GM15510 (cell line): Measurements from ENCODE around the gene TWIST2.

Experiments
- POLR2A ChIP-seq: IDR thresholded peaks from 3 replicates; pipeline ENCODE4 v1.6.1; 2011; ENCODE audit warnings: borderline replicate concordance; ENCODE audit not compliant: insufficient read length; ENCODE audit errors: extremely low read depth

The TWIST2 gene

DNA sequence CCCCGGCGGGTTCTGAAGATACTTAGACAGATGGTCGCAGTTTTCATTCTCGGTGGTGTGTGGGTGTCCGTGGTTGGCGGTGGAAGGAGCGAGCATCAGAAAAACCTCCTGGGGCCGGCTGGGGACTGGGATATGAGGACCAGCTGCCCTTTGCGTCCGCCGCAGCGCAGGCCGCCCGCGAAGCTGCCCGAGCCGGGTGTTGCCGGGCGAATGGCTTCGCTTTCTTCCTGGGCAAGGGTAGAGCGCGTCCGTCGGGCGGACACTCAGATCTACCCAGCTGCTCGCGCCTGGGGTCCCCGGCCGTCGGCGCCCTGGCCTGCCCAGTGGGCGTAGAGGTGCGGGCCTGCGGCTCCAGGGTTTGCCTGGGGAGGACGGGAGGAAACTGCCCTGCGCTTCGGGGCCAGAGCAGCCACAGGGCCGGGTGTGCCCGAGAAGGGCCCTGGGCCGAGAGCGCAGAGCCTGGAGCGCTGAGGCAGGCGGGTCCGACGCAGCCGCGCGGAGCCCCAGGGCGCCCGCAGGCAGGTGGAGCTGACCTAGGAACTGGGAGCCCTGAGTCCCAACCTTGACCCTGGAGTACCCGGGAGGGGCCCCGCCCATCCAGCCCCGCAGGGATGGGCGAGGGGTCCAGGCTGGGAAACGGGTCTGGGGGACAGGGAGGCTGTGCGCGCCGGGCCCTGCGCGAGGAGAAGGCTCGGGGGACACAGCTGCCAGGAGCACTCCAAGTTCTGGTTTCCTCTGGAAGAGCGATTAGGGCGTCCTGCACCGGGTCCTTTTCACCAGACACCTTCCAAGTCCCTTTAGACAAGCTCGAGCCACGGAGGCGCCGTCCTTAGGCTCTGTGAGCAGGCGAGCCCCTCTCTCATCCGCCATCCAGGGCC, 1.3 kb downstream of the TWIST2 start:
- no peak for TF ChIP-seq POLR2A

DNA sequence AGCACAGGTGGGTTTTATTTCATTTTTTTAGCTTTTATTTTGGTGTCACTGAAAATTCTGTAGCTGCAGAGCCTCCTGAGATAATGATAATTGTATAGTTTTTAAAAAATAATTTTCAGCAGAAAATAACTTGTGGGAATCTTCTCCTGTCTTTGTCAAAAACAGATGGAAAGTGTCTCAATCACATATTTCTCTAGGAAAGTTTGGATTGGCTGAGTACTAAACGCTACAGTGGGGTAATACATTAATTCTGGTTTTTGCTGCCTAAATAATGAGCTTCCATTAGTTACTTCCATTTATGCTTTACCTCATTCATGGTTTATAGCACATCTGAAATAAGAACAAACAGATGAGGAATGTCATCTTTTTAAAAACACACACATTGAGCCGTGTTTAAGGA, 2.2 kb downstream of the TWIST2 start:
- no peak for TF ChIP-seq POLR2A

DNA sequence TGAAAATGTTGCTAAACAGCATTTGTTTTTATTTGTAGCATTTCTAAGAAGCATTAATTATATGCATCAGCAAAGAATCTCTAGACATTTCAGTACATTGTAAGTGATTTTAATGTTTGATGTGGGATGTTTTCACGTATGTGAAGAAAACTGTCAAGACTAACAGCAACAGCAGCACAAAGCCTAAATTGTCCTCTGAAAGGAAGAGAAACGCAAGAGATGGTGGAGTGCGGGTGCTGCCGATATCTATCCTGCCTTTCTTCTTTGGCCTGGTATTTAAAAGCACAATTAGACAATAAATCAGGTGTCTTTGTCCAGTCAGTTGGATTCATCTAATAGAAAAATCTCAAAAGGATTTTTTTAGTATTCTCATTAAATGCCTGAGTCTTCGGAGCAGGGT, 3.1 kb downstream of the TWIST2 start:
- TF ChIP-seq POLR2A: no peak

DNA sequence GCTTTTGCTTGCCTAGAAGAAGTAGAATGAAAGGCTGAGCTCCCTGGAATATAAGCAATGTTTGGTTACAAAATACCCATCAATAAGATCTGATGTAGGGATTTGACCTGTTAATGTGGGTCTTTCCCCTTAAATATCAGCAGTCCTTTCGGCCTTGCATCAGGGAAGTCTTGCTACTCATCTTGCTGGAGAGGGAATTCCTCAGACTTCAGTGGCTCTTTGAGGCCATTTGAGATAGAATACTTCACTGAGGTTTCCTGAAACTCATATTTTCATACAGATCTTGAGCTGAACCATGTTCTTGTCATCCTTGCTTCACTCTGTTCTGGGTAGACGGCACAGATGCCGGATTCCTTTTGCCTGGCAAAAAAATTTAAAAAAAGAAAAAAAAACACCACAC, 3.9 kb downstream of the TWIST2 start:
- TF ChIP-seq POLR2A: no peak

DNA sequence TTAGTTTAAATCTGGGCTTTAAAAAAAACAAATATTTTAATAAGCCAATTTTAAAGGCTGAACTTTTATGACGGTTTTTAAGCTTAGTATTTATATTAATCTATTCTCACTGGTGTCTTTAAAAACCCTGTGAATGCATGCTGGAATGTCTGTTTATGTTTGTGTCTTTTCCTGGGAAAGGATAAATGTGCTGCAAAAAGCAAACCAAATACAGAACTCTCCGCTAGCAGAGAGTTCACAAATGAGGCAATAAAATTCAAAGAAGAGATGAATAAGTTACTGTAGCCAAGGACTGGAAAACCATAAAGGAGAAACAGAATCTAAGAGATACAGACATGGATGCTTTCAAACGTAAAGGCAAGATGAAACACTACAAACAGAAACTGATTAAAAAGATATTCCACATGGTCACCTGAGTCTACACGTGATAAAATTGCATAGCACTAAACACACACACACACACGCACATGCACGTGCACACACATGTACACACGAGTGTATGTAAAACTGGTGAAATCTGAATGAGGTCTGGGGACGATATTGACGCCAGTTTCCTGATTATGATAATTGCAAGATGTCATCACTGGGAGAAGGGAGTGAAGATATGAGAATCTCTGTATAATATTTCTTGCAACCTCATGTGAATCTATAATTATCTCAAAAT, 4.5 kb downstream of the TWIST2 start:
- no peak for TF ChIP-seq POLR2A

DNA sequence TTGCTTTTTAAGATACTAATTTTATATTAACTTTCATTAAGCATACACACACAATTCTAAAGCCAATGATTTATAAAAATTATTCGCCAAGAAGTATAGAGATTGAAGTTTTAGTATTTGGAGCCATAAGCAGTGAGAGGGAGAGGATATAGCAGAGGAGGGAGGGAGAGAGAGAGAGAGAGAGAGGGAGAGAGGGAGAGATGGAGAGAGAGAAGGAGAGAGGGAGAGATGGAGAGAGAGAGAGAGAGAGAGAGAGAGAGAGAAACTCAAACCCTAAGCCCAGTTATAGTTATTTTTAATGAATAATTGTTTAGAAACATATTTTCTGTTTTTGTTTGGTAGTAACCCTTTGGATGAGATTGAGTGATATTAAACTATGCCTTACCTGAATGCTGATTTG, 5.3 kb downstream of the TWIST2 start:
- no peak for TF ChIP-seq POLR2A

DNA sequence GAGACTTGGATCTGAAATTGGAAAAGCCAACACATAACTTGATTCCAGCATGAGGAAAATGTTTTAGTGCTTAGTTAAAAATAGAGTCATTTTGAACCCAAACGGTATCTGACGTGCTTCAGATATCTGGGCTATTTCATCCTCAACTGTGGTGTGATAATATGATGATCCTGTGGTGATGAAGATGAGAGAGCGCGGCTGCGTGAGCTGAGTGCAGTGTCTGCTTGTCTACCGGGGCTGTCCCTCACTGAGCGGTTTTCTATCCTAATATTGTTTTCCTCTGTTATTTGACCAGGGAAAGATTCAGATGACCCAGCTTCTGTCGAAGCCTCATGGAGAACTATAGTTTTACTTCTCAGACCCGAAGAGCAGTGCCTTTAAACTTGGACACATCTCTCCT, 5.8 kb downstream of the TWIST2 start:
- no peak for TF ChIP-seq POLR2A

DNA sequence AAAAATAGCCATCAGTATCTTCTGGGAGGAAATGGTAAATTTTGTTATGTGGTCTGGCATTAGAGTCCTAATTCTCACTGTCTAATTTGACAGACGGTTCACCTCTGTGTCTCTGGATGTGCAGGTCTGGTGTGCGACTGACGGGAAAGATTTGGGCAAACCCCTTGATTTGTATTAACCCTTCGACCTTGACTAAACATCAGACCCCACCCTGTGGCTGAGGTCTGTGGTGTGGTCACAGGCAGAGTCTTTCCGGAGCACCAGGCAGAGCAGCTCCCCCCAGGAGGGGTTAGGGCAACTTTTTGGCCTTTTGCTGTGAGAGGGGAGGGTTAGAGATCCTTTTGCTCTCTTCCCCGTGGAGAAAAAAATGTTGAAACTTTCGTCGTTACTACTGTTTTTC, 6.4 kb downstream of the TWIST2 start:
- TF ChIP-seq POLR2A: no peak

DNA sequence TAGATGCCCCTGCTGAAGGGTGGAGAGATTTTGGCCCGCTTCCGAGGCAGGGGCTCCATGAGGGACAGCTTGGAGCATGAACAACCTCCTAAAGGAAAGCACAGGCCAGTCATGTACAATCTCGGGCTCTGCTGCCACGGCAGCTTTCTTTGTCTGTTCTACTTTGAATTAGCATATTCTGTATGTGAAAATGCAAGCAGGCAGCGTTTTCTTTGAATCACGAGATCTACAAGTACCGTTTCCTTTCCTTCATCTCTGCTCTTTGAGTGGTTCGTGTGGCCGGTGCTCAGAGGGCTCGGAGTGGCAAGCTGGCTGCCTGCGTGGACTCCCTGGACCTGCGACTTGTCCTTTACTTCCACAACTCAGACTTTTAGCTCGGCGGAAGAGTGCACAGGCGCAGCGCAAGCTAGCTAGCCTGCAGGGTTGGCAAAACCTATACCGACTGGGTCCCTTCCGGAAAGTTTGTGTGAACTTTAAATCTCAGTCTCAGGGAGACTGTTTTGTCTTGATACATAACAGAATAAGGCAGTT, 6.9 kb downstream of the TWIST2 start:
- TF ChIP-seq POLR2A: no peak

DNA sequence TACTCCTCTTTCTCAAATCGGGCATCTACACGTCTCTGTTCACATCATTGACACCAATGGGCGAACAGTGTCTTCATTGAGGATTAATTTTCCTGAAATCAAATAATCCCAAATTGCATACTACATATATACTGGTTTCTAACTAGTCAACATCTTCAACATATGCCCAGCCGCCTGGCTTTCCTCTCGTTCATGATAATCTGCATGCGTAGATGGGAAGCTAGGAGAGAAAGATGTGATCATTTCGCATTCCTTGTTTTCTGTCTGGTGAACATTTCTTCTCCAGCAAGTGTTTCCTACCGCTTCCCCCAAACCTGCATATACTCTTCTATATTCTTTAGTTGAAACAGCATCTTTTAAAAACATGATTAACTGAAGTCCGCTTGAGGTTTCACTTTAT, 7.4 kb downstream of the TWIST2 start:
- TF ChIP-seq POLR2A: no peak

DNA sequence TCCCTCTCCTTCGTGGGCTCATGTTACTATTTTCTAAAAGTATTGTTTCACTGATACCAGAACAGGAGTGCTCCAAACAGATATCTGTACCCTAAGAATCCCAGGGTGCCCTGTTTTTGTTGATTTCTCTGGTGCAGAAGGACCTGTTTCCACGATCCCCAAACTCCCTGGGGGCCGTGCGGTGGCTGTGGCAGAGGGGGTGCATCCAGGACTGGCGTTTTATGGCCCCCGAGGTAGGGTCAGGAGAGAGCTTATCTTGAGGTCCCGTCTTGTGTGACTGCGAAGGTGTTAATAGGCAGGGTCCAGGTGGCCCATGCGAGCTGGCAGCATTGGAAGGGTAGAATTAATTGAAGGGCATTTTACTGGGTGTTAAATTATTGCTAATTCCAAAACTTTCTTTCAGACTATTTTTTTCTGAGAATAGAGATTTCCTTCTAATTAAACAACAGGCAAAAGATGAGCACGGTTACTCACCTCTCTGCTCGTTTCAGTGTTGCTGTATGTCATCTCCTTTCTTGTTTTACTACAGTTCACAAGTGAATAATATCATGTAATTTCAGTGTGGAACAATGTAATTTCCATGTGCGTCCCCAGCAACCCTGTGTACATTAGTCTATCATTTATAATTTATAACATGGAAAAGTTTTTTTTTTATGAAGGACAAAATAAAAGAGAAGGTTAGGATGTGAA, 8.2 kb downstream of the TWIST2 start:
- TF ChIP-seq POLR2A: no peak

DNA sequence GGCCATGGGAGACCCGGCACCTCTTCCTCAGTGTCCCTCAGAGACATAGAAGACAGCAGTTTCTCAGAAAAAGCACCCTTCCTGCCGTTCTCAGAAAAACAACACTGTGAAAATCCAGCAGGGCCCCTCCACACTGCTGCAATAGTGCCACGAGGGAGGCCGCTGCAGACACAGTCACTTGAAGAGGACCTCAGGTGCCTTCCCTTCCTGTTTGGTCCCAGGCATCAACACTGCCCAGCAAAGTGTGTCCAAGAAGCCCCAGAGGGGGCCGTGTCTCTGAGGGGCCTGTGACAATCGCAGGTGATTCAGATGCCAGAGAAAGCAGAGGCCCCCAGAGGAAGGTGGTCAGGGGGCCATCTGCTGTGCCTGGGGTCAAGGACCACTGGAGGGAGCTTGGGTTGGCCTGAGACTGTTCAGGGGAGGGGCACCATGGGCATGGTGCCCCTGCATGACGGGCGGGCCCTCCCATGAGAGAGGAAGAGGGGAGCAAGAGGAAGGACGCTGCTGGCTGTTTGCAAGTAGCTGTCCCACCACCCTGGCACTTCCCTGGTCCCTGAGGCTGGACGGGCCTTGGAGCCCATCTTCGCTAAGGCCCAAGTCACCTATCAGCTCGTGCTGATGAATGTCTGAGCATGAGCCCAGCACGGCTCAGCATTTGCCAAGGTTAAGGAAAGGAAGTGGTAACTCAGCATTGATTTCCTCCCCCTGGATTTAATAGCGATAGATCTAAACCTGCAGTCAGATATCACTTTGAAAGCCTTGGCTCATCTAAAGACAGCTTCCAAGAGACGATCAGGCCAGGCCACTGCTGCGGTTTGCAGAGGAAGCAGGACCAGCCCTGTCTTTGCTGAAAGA, 9.1 kb downstream of the TWIST2 start:
- no peak for TF ChIP-seq POLR2A

DNA sequence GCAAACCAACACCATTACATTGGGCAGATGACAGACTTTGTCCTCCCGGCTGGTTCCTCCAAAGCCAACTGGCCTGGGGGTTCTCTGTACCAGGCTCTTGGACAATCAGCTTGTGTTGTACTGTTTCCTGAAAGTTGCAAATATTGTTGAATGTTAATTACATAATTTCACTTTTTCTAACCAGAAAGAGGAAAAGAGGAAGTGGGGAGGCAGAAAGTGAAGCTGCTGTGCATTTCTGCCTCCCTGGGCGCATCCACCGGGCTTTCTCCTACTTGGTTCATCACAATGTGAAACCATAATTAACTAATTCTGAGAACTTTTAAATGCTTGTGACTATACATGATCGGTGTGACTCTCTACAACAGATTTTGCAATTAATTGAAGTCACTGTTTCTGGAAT, 10.1 kb downstream of the TWIST2 start:
- TF ChIP-seq POLR2A: no peak

DNA sequence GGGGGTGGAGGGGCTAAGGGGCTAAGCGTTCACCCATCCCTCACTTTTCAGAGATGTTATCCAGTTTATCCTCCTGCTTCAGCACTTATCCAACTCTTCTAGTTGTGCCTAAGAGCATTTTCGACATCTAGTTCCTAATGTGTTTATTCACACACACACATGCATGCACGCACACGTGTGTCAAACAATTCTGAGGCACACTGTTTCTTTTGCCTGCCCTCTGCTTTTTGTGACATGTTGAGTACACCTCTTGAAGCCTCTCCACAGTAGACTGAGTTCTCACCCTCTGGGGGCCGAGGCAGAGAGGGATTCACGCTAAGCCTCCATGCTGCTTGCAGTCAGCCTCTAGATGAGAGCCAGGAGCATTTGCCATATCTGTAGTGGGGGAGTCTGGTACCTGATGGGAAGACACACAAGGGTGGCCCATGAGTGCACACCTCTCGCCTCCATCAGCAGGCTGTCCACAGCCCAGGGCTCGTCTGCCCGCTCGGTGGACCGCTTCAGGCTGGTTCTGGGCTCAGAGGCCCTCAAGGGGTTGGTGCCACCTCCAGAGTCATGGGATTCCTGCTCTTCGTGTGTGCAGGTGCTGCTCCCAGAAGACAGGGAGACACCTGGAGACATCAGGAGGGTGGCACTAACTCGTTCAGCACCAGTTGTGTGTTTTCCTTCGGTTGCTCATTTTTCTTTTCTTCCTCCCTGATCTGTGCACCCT, 11.9 kb downstream of the TWIST2 start:
- no peak for TF ChIP-seq POLR2A

DNA sequence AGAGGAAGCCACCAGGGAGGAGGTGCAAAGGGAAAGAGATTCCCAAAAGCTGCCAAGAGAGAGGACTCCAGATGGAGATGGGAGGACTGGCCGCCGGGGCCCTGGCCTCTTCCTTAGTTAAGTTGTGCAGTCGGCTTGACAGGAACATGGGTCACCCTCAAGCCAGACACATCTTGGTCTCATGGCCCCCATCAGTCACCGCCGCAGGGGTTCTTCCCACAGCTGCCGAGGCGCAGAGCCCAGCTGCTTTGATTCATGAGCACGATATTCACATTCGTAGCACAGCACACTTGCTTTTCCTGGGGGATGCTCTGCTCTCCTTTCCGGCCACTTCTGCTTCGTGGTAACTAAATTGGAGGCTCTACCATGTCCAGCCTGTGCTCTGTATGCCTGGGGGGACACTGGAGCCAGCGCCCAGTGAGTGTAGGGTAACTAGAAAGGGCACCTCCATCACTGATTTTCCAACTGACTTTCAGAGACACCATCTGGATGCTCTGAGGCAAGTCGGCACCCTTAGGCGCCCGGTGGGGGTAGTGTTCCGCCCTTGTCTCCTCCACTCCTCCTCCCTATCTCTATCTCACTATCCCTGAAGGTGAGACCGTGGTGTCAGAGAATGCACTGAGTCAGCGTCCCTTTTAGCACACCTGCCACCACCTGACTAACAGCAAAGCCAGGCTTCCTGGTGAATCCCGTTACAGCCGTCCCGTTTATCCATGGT, 13.3 kb downstream of the TWIST2 start:
- TF ChIP-seq POLR2A: no peak
